Endothelial cell of umbilical vein (primary cell): Measurements from ENCODE around the gene TRIM41. TPM values are rescaled to one million over a fixed set of nuclear protein-coding genes. Genes with fewer than 3 reads are reported as not detected.

Source experiments
- BruUV-seq: library from RNA; stranded (reverse); fragments of 400-500 nt; replicated peaks from 2 replicates; lab custom pipeline; 2021; lab: Mats Ljungman, UMichigan
- CTCF ChIA-PET: fragments of 300-600, 350-600 bp; sonication (Branson Sonifier 250); formaldehyde crosslinking; loops from one replicate; lab custom pipeline; 2021; ENCODE audit warnings: antibody characterized with exemption, inconsistent platforms; lab: Charles Lee
- POLR2A ChIA-PET: fragments of 300-600, 350-600 bp; sonication (Branson Sonifier 250); formaldehyde crosslinking; loops from one replicate; lab custom pipeline; 2021; ENCODE audit warnings: antibody characterized with exemption, inconsistent platforms; lab: Charles Lee
- DNase-seq: peaks from one replicate; pipeline ENCODE4 v3.0.0-alpha.2; 2011; ENCODE audit warnings: low read depth, low spot score
- FAIRE-seq: peaks from 2 replicates; lab custom pipeline; 2011; peaks lifted over from hg19 to GRCh38; lab: Jason Lieb, UNC
- H2AFZ ChIP-seq: 2 replicates; pipeline ENCODE4 v1.6.0; 2012; ENCODE audit warnings: low read depth, low read length, control low read depth, inconsistent platforms
- H3K27ac ChIP-seq: 2 replicates; pipeline ENCODE4 v1.5.1; 2011; ENCODE audit warnings: low read depth, mild to moderate bottlenecking, control low read depth, low read length, moderate library complexity; ENCODE audit not compliant: insufficient read depth
- H3K27me3 ChIP-seq, 2 experiments: 2 replicates each; pipeline versions ENCODE4 v1.6.0 to v1.6.1; 2011; ENCODE audit warnings: low read length in 2 of 2, mixed read lengths in 1 of 2; ENCODE audit not compliant: control insufficient read depth in 2 of 2, insufficient read depth in 2 of 2
- H3K36me3 ChIP-seq, 2 experiments: 2 replicates in 1 of 2; 3 replicates in 1 of 2; pipeline ENCODE4 v1.5.1; 2011; ENCODE audit warnings: low read length in 2 of 2, mild to moderate bottlenecking in 1 of 2, moderate library complexity in 1 of 2; ENCODE audit not compliant: control insufficient read depth in 2 of 2, insufficient read depth in 2 of 2; ENCODE audit errors: extremely low read depth in 1 of 2
- H3K4me1 ChIP-seq: 3 replicates; pipeline ENCODE4 v1.5.1; 2011; ENCODE audit warnings: mild to moderate bottlenecking, low read length; ENCODE audit not compliant: control insufficient read depth, insufficient read depth; ENCODE audit errors: extremely low read depth
- H3K4me2 ChIP-seq: 2 replicates; pipeline ENCODE4 v1.6.1; 2011; ENCODE audit warnings: low read length, control low read depth, mixed read lengths; ENCODE audit not compliant: insufficient read depth
- H3K4me3 ChIP-seq, 3 experiments: fragments of 200-600 bp in 1 of 3; sonication (generic), shearing (Covaris generic) in 1 of 3; replicated peaks in 1 of 3; 2 replicates each; pipeline ENCODE4 v1.5.1; 2011 to 2016; ENCODE audit warnings: control low read depth in 3 of 3, low read length in 3 of 3, mild to moderate bottlenecking in 2 of 3, inconsistent platforms in 1 of 3, low read depth in 1 of 3, moderate library complexity in 1 of 3; ENCODE audit not compliant: insufficient read depth in 1 of 3
- H3K79me2 ChIP-seq: 2 replicates; pipeline ENCODE4 v1.6.0; 2012; ENCODE audit warnings: low read length, inconsistent platforms; ENCODE audit not compliant: control insufficient read depth, insufficient read depth
- H3K9ac ChIP-seq: replicated peaks from 2 replicates; pipeline ENCODE3; 2011; ENCODE audit warnings: low read length, control low read depth; ENCODE audit not compliant: insufficient read depth; ENCODE audit errors: extremely low read depth
- H3K9me1 ChIP-seq: replicated peaks from 3 replicates; pipeline ENCODE4 v1.6.0; 2011; ENCODE audit warnings: mild to moderate bottlenecking, low read length; ENCODE audit not compliant: control insufficient read depth, insufficient read depth; ENCODE audit errors: extremely low read depth
- H3K9me3 ChIP-seq: replicated peaks from 2 replicates; pipeline ENCODE4 v1.5.1; 2012; ENCODE audit warnings: low read length, inconsistent platforms; ENCODE audit not compliant: control insufficient read depth, insufficient read depth
- H4K20me1 ChIP-seq: replicated peaks from 2 replicates; pipeline ENCODE3; 2011; ENCODE audit warnings: mild to moderate bottlenecking, low read length; ENCODE audit not compliant: control insufficient read depth, insufficient read depth; ENCODE audit errors: extremely low read depth
- EZH2 ChIP-seq: IDR thresholded peaks from 2 replicates; pipeline ENCODE4 v1.6.1; 2012; ENCODE audit warnings: borderline replicate concordance, low read depth, mild to moderate bottlenecking, moderate library complexity, low read length, inconsistent platforms; ENCODE audit not compliant: severe bottlenecking
- FOS ChIP-seq: IDR thresholded peaks from 2 replicates; pipeline ENCODE4 v1.6.1; 2011; ENCODE audit warnings: mild to moderate bottlenecking, low read length, moderate library complexity, borderline replicate concordance; ENCODE audit not compliant: insufficient read depth
- GATA2 ChIP-seq: IDR thresholded peaks from 2 replicates; pipeline ENCODE4 v1.7.0; 2011; ENCODE audit warnings: low read depth, mild to moderate bottlenecking, moderate library complexity, mixed read lengths, low read length; ENCODE audit not compliant: insufficient read length, insufficient read depth
- JUN ChIP-seq: IDR thresholded peaks from 2 replicates; pipeline ENCODE4 v1.6.1; 2011; ENCODE audit warnings: borderline replicate concordance, low read depth; ENCODE audit not compliant: insufficient read length, insufficient read depth
- MYC ChIP-seq: IDR thresholded peaks from one replicate; pipeline ENCODE4 v1.6.1; 2011; ENCODE audit warnings: mild to moderate bottlenecking, low read depth, low read length
- POLR2A ChIP-seq: IDR thresholded peaks from 2 replicates; pipeline ENCODE4 v1.6.1; 2012; ENCODE audit warnings: low read depth, mild to moderate bottlenecking, control low read depth, low read length
- POLR2AphosphoS5 ChIP-seq: IDR thresholded peaks from 2 replicates; pipeline ENCODE4 v1.6.1; 2012; ENCODE audit warnings: low read depth, mild to moderate bottlenecking, control low read depth, low read length, moderate library complexity; ENCODE audit not compliant: insufficient read depth
- dilution Hi-C: fragments of 300-500 bp; cut with MboI; formaldehyde crosslinking; loops from one replicate; pipeline ENCODE4 v1.15.0; 2019; ENCODE audit warnings: low sequenced_read_pairs; ENCODE audit not compliant: extremely low pct_ligation_motif_present
- intact Hi-C: fragments of 100-400 bp; cut with micrococcal nuclease; formaldehyde crosslinking; loops from one replicate; pipeline ENCODE4 v1.10.0; 2022
- polyA plus RNA-seq, 4 experiments: library from polyadenylated mRNA; depleted of rRNA in 3 of 4; stranded (reverse) in 3 of 4; unstranded in 1 of 4; fragments of >200 nt; gene quantifications; 2 replicates each; pipeline versions ENCODE4 v1.2.1 to v1.2.3, GENCODE V29; 2011 to 2012; ENCODE audit warnings: missing spikeins in 1 of 4
- total RNA-seq: library from RNA; stranded (reverse); gene quantifications from 2 replicates; pipeline ENCODE4 v1.2.3, GENCODE V29; 2021
- TF ChIP-seq, protein P1 (sequence below): IDR thresholded peaks from 2 replicates; pipeline ENCODE4 v1.6.1; 2011; ENCODE audit not compliant: insufficient read depth, insufficient read length
- TF ChIP-seq, protein P2 (sequence below), 2 donors: IDR thresholded peaks; 1 replicate in 1 of 2; 2 replicates in 1 of 2; pipeline ENCODE4 v1.5.1; 2011; ENCODE audit warnings: low read length in 2 of 2, mild to moderate bottlenecking in 2 of 2, moderate library complexity in 2 of 2, control low read depth in 1 of 2, inconsistent platforms in 1 of 2, low read depth in 1 of 2; ENCODE audit not compliant: insufficient read depth in 1 of 2; ENCODE audit errors: extremely low read depth in 1 of 2

The TRIM41 gene
- total and polyA plus RNA-seq, 2 donors (not counting 3 experiments of a cell fraction or from before 2014, with no cell fraction given) = 11.2 to 19.9 TPM

DNA sequence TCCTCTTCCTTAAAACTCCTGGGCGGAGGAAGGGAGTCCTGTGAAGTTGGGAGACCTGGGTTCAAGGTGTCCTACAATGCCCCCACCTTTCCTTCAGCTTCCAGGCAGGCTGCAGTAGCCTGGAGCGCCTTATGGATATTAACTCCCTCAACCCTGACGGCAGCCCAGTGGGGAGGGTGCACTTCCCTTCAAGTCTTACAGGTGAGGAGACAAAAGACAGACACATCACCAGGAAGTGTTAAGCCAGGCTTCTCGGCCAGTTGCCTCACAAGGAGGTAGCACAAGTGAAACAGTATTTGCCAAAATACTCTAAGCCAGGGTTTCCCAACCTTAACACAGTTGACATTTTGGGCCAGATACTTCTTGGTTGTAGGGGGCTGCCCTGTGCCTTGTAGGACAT lies 22.3 kb upstream of the TRIM41 start:
- Histone ChIP-seq H3K4me1 (peaks cover 5% of the 10 kb centered on the region), H4K20me1 (no peaks in the 10 kb centered on the region), H3K9me1 (no peaks in the 10 kb centered on the region), H3K36me3 (no peaks in the 10 kb centered on the region), H3K79me2 (no peaks in the 10 kb centered on the region), H2AFZ (no peak overlapping the region), H3K4me3 (no peak overlapping the region), H3K9ac (no peak overlapping the region), H3K27ac (no peak overlapping the region), H3K9me3 (no peaks in the 10 kb centered on the region), H3K27me3 (peaks cover 0 to 2% of the 10 kb centered on the region in 2 experiments), H3K4me2 (no peak overlapping the region)
- ChIA-PET POLR2A (no interaction called here), CTCF (interaction anchor here (8.0 kb wide), 1 partner anchor 9 kb away, joined by 95 read pairs; no protein-coding TSS in a partner anchor)
- dilution Hi-C loops (no loop called here), intact Hi-C loops (loop anchor here (10.0 kb wide), 1 partner anchor 1646 kb away; the partner anchor contains the start of gene RUFY1)
- DNase-seq (no peak), FAIRE-seq (no peak)
- BruUV-seq = no TSS peak
- TF ChIP-seq MYC (no peak), FOS (no peak), JUN (no peak), GATA2 (no peak), POLR2AphosphoS5 (no peak), EZH2 (no peak), POLR2A (no peak)
- TF ChIP-seq, protein P1, sequence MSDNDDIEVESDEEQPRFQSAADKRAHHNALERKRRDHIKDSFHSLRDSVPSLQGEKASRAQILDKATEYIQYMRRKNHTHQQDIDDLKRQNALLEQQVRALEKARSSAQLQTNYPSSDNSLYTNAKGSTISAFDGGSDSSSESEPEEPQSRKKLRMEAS = no peak
- TF ChIP-seq, protein P2, sequence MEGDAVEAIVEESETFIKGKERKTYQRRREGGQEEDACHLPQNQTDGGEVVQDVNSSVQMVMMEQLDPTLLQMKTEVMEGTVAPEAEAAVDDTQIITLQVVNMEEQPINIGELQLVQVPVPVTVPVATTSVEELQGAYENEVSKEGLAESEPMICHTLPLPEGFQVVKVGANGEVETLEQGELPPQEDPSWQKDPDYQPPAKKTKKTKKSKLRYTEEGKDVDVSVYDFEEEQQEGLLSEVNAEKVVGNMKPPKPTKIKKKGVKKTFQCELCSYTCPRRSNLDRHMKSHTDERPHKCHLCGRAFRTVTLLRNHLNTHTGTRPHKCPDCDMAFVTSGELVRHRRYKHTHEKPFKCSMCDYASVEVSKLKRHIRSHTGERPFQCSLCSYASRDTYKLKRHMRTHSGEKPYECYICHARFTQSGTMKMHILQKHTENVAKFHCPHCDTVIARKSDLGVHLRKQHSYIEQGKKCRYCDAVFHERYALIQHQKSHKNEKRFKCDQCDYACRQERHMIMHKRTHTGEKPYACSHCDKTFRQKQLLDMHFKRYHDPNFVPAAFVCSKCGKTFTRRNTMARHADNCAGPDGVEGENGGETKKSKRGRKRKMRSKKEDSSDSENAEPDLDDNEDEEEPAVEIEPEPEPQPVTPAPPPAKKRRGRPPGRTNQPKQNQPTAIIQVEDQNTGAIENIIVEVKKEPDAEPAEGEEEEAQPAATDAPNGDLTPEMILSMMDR (IDR thresholded peaks at IDR 0.05; ENCODE audit: extremely low read depth in 1 of 2, insufficient read depth in 1 of 2, low read depth in 1 of 2, low read length in 2 of 2) = no peak
